Fibroblast of upper back skin (primary cell): ENCODE results near the gene MRAP2.

Experiments used
- DNase-seq: peaks from one replicate; pipeline ENCODE4 v3.0.0-alpha.2; 2013

Gene MRAP2

GRCh38 chr6:84136364-84137050, 102.9 kb downstream of the MRAP2 start:
- peak; percentile 9 for DNase-seq

DNA sequence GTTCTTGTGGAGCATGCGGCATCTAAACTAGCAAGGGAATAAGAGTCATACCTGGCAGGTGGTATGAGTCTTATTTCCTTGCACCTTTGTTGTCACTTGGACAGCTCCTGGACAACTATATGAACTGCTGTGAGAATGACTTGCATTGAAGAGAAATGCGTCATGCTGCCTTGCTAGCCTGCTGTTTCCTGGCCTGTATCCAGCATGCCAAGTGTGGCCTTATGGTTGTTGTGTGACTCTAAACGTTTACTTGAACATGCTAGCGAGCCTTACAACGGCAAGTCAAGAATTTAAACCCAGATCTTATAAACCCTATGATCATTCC, 103.4 kb downstream of the MRAP2 start:
- DNase-seq = peak; percentile 64

GRCh38 chr6:84137989-84138575, 104.5 kb downstream of the MRAP2 start:
- DNase-seq = no peak

DNA sequence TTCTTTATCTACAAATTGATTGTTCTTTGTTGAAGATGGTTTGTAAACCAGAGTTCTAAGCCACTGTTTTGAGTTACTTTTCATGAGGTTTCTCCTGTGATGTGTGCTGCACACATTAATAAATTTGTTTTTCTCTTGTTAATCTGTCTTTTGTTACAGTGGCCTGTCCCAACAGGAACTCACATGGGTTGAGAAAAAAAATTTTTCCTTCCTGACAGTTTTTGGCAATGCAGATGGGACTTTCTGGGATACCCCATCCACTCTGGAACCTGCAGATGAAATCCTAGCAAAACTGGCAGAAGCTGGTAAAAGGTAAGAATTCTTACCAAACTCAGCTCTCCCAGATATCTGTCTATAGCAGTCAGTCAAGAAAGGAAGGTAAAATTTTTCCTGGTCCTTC, 105.7 kb downstream of the MRAP2 start:
- DNase-seq = no peak
